ENCODE data around the gene ALPK3.

The ALPK3 gene

DNA sequence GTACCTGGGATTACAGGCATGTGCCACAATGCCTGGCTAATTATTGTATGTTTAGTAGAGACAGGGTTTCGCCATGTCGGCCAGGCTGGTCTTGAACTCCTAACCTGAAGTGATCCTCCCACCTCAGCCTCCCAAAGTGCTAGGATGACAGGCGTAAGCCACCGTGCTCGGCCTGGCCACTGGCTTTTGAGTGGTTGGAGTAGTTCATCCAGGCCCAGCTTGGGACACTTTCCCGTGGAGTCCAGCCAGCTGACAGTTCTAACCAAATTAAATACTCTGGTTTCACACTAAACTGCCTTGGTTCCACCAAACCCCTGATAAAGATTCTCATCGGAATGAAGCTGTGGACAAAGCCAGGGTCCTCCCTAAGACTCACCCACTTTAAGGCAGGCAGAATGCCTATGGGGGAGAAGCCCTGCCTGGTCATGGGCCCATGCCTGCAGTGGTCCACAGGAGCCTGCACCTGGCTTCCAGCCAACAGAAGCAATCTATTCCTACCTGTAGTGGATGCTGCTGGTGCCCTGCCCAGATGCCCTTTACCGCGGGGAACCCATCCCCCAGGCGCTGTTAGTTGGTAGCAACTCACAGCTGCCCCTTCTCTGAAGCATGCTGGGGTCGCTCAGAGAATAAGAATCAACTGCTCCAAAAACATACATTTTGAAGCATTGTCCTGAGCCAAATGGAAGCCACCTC is 62.1 kb downstream of the ALPK3 start:
- DNase-seq (ENCODE audit: low spot score): no peak
- in situ Hi-C loops (cut with MboI; ENCODE audit: low pct_unique_long_range_greater_than_20kb, low sequenced_read_pairs, unreplicated experiment): no loop called here
- TF ChIP-seq, protein P1, sequence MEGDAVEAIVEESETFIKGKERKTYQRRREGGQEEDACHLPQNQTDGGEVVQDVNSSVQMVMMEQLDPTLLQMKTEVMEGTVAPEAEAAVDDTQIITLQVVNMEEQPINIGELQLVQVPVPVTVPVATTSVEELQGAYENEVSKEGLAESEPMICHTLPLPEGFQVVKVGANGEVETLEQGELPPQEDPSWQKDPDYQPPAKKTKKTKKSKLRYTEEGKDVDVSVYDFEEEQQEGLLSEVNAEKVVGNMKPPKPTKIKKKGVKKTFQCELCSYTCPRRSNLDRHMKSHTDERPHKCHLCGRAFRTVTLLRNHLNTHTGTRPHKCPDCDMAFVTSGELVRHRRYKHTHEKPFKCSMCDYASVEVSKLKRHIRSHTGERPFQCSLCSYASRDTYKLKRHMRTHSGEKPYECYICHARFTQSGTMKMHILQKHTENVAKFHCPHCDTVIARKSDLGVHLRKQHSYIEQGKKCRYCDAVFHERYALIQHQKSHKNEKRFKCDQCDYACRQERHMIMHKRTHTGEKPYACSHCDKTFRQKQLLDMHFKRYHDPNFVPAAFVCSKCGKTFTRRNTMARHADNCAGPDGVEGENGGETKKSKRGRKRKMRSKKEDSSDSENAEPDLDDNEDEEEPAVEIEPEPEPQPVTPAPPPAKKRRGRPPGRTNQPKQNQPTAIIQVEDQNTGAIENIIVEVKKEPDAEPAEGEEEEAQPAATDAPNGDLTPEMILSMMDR (IDR thresholded peaks at IDR 0.05; ENCODE audit: extremely low read depth, insufficient read depth, missing control alignments): no peak

DNA sequence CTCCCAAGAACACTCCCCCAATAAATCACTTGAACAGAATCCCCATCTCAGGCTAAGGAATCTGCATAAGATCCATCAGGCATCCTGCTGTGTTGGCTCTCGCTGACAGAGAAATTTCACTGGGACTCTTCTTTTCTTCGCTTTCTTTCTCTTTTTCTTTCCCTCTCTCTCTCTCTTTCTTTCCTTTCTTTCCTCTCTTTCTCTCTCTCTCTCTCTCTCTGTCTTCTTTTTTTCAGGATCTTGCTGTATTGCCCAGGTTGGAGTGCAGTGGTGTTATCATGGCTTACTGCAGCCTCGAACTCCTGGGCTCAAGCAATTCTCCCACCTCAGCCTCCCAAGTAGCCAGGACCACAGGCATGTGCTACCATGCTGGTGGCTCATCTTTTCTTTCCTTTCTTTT is 62.9 kb downstream of the ALPK3 start:
- in situ Hi-C loops (cut with MboI; ENCODE audit: low pct_unique_long_range_greater_than_20kb, low sequenced_read_pairs, unreplicated experiment): no loop called here
- DNase-seq (ENCODE audit: low spot score): no peak
- TF ChIP-seq, protein P1 (IDR thresholded peaks at IDR 0.05; ENCODE audit: extremely low read depth, insufficient read depth, missing control alignments): no peak

DNA sequence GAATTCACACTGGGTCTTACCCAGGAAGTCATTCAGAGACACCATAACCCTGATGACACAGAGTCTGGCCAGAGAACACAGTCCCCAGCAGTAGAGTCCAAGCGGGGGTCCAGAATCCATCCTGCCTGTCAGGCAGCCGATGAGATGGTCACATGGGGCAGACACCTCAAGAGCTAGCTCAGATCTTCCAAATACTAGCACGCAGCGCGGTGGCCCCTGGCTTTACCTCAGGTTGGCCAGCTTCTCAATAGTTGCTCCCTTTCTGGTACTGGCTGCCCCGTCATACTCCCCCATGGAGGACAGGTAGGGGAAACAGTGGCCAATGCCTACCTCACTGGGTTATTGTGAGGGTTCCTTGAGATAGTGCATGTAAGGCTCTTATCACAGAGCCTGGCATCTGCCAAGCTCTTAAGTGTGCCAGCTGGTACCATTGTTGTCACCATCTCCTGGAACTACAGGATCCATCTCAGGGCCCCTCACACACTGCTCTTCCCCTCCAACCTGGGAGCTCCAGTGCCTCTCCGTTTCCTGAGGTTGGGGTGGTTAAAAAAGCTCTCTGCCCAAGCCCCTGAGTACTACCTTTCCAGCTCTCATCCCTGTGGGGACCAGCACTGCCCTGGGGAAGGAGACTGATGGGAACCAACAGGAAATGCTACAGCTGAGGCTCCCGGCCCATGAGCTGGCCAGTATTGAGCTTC is 63.8 kb downstream of the ALPK3 start:
- TF ChIP-seq, protein P1 (IDR thresholded peaks at IDR 0.05; ENCODE audit: extremely low read depth, insufficient read depth, missing control alignments): no peak
- DNase-seq (ENCODE audit: low spot score): no peak
- in situ Hi-C loops (cut with MboI; ENCODE audit: low pct_unique_long_range_greater_than_20kb, low sequenced_read_pairs, unreplicated experiment): no loop called here

DNA sequence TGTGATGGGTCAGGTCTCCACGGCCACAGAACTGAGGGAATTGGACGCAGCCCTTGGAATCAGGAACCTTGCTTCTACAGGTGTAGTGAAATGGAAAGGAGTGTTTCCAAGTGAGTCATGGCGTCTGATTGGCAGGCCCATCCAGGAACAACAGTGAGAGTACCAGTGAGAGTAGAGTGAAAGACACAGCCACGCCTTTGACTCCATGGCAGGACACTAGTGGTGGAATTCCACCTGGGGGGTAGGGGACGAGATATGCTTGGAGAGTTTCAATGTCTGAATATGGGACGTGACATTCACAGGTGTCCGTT is 64.3 kb downstream of the ALPK3 start:
- TF ChIP-seq, protein P1 (IDR thresholded peaks at IDR 0.05; ENCODE audit: extremely low read depth, insufficient read depth, missing control alignments): no peak
- no peak for DNase-seq (ENCODE audit: low spot score)
- in situ Hi-C loops (cut with MboI; ENCODE audit: low pct_unique_long_range_greater_than_20kb, low sequenced_read_pairs, unreplicated experiment): no loop called here

DNA sequence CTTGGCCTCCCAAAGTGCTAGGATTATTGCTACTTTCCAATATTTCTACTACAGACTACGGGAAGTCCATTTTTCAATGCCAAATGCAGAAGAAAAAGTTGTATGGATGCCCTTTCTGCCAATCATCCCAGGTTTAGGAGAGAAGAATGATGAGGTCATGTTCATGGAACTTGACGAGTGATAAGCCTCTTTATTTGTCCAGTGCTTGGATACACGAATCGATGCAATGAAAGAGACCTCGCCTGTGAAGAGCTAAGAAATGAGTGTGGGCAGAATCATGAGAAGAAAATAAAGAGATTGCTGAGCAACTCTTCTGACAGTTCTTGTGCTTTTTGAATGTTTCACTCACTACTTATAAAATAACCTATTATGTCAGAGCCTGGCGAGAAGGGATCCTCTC is 66.3 kb downstream of the ALPK3 start:
- TF ChIP-seq, protein P1 (IDR thresholded peaks at IDR 0.05; ENCODE audit: extremely low read depth, insufficient read depth, missing control alignments): no peak
- DNase-seq (ENCODE audit: low spot score): no peak
- in situ Hi-C loops (cut with MboI; ENCODE audit: low pct_unique_long_range_greater_than_20kb, low sequenced_read_pairs, unreplicated experiment): no loop called here

DNA sequence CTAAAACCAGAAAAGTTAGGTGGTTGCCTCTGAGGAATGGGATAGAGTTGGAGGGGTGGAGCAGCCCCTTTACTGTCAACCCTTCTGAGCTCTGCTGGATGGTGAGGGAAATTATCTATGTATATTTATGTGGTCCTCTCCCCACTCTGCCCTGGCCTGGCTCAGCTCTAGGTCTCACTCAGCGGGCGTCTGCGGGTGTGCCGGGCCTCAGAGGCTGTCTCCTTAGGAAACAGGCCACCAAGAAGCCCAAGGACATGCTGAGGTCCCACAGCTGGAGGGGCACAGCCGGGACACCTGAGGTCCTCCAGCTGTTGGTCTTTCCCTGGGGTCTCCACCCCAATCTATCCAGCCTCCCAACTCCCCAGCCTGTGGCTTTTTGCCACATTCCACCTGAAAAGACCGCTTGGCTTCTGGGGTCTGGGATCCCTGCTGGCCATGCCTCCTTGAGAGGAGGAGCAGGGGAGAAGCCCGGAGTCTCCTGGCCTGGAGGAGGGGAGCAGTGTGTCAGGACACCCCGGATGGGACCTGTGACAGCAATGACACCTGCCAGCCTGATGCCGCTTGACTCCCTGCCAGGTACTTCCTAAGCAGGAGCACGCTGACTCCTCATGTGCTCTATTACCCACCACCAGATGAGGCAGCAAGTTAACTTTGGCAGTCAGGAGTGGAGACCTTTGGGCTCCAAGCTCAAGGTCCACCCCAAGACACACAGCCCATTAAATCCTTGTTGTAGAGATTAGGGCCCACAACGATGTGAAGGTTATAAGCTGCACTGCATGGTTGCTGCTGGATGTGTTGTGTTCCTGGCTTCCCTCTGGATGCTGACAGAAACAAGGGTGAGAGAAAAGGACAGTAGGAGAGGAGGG is 67.0 kb downstream of the ALPK3 start, which contains the start of gene SLC28A1:
TSS of gene SLC28A1 (plus strand) at position 747 of the 866 bp plus-strand sequence. CDS start 3,099 bp downstream, outside the sequence.
- in situ Hi-C loops (cut with MboI; ENCODE audit: low pct_unique_long_range_greater_than_20kb, low sequenced_read_pairs, unreplicated experiment): no loop called here
- DNase-seq (ENCODE audit: low spot score): no peak
- TF ChIP-seq, protein P1 (IDR thresholded peaks at IDR 0.05; ENCODE audit: extremely low read depth, insufficient read depth, missing control alignments): no peak
